Measurements from ENCODE around the gene CALHM6. TPM values are rescaled to one million over a fixed set of nuclear protein-coding genes. Genes with fewer than 3 reads are reported as not detected.

CALHM6 gene
- total and polyA plus RNA-seq, 2 experiments from 2014 or later: 1.2 to 1.6 TPM

DNA sequence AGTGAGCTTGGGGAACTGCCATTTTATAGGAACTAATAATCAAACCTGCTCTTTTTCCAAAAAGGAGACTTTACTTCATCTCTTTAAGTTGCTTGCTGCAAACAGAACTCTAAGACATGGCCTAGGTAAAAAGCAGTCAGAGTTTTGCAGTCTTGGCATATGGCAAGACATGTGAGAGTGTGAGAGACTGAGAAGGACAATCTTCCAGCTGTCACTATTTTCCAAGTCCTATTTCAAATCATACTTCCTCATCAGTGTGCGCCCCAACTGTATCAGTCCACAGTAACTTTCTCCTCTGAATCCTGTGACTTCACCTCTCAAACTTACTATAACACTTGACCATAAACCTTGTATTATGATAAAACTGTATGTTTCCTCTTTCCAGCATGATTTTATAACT, 10.4 kb downstream of the CALHM6 start (continued):
- TF ChIP-seq, protein P1, sequence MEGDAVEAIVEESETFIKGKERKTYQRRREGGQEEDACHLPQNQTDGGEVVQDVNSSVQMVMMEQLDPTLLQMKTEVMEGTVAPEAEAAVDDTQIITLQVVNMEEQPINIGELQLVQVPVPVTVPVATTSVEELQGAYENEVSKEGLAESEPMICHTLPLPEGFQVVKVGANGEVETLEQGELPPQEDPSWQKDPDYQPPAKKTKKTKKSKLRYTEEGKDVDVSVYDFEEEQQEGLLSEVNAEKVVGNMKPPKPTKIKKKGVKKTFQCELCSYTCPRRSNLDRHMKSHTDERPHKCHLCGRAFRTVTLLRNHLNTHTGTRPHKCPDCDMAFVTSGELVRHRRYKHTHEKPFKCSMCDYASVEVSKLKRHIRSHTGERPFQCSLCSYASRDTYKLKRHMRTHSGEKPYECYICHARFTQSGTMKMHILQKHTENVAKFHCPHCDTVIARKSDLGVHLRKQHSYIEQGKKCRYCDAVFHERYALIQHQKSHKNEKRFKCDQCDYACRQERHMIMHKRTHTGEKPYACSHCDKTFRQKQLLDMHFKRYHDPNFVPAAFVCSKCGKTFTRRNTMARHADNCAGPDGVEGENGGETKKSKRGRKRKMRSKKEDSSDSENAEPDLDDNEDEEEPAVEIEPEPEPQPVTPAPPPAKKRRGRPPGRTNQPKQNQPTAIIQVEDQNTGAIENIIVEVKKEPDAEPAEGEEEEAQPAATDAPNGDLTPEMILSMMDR (conservative IDR thresholded peaks at IDR 0.05; ENCODE audit: low read depth in 2 of 2): no peak
- TF ChIP-seq ZNF331 (CRISPR knock-in tag; IDR thresholded peaks at IDR 0.05; ENCODE audit: low read depth) (no peak), STAT1 (IDR thresholded peaks at IDR 0.05; ENCODE audit: unreplicated experiment) (no peak), ZNF114 (CRISPR knock-in tag; IDR thresholded peaks at IDR 0.05) (no peak), EZH2phosphoT487 (IDR thresholded peaks at IDR 0.05; ENCODE audit: unreplicated experiment) (no peak), JUNB (IDR thresholded peaks at IDR 0.05; ENCODE audit: unreplicated experiment) (no peak), POLR2AphosphoS5 (IDR thresholded peaks at IDR 0.05; ENCODE audit: low read depth) (no peak), REST (IDR thresholded peaks at IDR 0.05; ENCODE audit: unreplicated experiment) (no peak), EZH2 (IDR thresholded peaks at IDR 0.05; ENCODE audit: low read depth, unreplicated experiment) (no peak), NANOG (IDR thresholded peaks at IDR 0.05; ENCODE audit: borderline replicate concordance) (no peak), CREB1 (CRISPR knock-in tag; IDR thresholded peaks at IDR 0.05; ENCODE audit: low read depth) (no peak)

DNA sequence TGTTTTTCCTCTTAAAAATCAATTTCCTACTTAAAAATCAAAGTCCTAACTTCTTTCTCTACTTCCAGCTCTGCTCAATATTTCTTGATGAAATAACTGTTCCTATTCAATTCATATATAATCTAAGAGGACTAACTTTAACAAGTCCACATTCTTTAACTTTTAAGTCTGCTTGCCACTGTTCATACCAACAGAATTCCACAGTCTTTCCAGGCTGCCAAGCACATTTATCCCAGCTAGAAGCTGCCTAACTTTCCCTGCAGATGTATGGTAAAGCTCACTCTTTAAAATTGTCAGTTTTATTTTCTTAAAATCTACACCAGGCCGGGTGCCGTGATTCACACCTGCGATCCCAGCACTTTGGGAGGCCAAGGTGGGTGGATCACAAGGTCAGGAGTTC, 11.5 kb downstream of the CALHM6 start:
- no peak overlapping the region for H3K4me3 Mint-ChIP-seq
- H3K36me3 Mint-ChIP-seq (ENCODE audit: low read depth): no peaks in the 10 kb centered on the region
- H3K4me1 Mint-ChIP-seq: 0 out of 3 replicates have a peak, but pooled peaks cover 2% of the 10 kb centered on the region
- no peaks in the 10 kb centered on the region for H3K36me3 ChIP-seq (ENCODE audit: insufficient read depth)
- peaks cover 3% of the 10 kb centered on the region for H3K27me3 Mint-ChIP-seq (ENCODE audit: insufficient read depth, low read depth, poor library complexity)
- H4K20me1 ChIP-seq (replicated peaks; ENCODE audit: insufficient read depth): no peaks in the 10 kb centered on the region
- no peak overlapping the region for H3K27ac ChIP-seq (ENCODE audit: low read depth)
- H3K9me2 ChIP-seq (ENCODE audit: insufficient read depth): no peaks in the 10 kb centered on the region
- no peak for DNase-seq (ENCODE audit: low spot score)
- no peaks in the 10 kb centered on the region; the same call in 1 of the 2 replicates for H3K4me1 ChIP-seq (ENCODE audit: insufficient read depth)
- ATAC-seq: no peak
- H3F3A ChIP-seq (replicated peaks; ENCODE audit: low read depth): no peaks in the 10 kb centered on the region
- no peaks in the 10 kb centered on the region for H3K27me3 ChIP-seq (ENCODE audit: insufficient read depth)
- H3K79me2 ChIP-seq (replicated peaks; ENCODE audit: insufficient read depth): no peaks in the 10 kb centered on the region
- no peak overlapping the region for H3K4me3 ChIP-seq
- no peak overlapping the region for H2AFZ ChIP-seq
- no peak overlapping the region for H3K27ac Mint-ChIP-seq
- H3K9me3 Mint-ChIP-seq: no peaks in the 10 kb centered on the region
- no peak overlapping the region for H3K4me2 ChIP-seq
- no peak for TF ChIP-seq ZNF114 (CRISPR knock-in tag; IDR thresholded peaks at IDR 0.05)
- TF ChIP-seq STAT1 (IDR thresholded peaks at IDR 0.05; ENCODE audit: unreplicated experiment): no peak
- TF ChIP-seq POLR2AphosphoS5 (IDR thresholded peaks at IDR 0.05; ENCODE audit: low read depth): no peak
- no peak for TF ChIP-seq CREB1 (CRISPR knock-in tag; IDR thresholded peaks at IDR 0.05; ENCODE audit: low read depth)
- TF ChIP-seq EZH2phosphoT487 (IDR thresholded peaks at IDR 0.05; ENCODE audit: unreplicated experiment): no peak
- no peak for TF ChIP-seq ZNF331 (CRISPR knock-in tag; IDR thresholded peaks at IDR 0.05; ENCODE audit: low read depth)
- TF ChIP-seq, protein P1 (conservative IDR thresholded peaks at IDR 0.05; ENCODE audit: low read depth in 2 of 2): no peak
- no peak for TF ChIP-seq REST (IDR thresholded peaks at IDR 0.05; ENCODE audit: unreplicated experiment)
- TF ChIP-seq NANOG (IDR thresholded peaks at IDR 0.05; ENCODE audit: borderline replicate concordance): no peak
